K562 (cell line): Measurements from ENCODE around the gene HLTF. TPM values are rescaled to one million over a fixed set of nuclear protein-coding genes. Genes with fewer than 3 reads are reported as not detected.

Experiments used
- BCOR ChIP-seq: fragments of 450-650 bp; IDR thresholded peaks from 2 replicates; pipeline ENCODE4 v1.6.1; 2016
- DACH1 ChIP-seq: fragments of 450-650 bp; IDR thresholded peaks from 2 replicates; pipeline ENCODE4 v1.6.1; 2018; ENCODE audit not compliant: partially characterized antibody
- ESRRA ChIP-seq: fragments of 450-650 bp; IDR thresholded peaks from 2 replicates; pipeline ENCODE4 v1.6.1; 2014; ENCODE audit warnings: low read depth, mild to moderate bottlenecking, moderate library complexity, borderline replicate concordance
- FOXJ2 ChIP-seq: fragments of 200-800 bp; sonication (Bioruptor generic); IDR thresholded peaks from 2 replicates; pipeline ENCODE4 v1.6.1; 2016; ENCODE audit warnings: missing genetic modification characterization, missing compliant biosample characterization
- FOXK2 ChIP-seq, 2 experiments: fragments of 450-650 bp; IDR thresholded peaks in 1 of 2; conservative IDR thresholded peaks in 1 of 2; 2 replicates each; pipeline ENCODE4 v1.6.1; 2016; ENCODE audit warnings: low read depth in 2 of 2, mild to moderate bottlenecking in 1 of 2
- MTA3 ChIP-seq: fragments of 450-650 bp; formaldehyde crosslinking; IDR thresholded peaks from 2 replicates; pipeline ENCODE4 v1.6.1; 2017; ENCODE audit warnings: mild to moderate bottlenecking, borderline replicate concordance
- POLR2H ChIP-seq: IDR thresholded peaks from 2 replicates; pipeline ENCODE4 v1.6.1; 2016; ENCODE audit warnings: missing genetic modification characterization, low read depth, mild to moderate bottlenecking, control low read depth, missing compliant biosample characterization, moderate library complexity
- SETDB1 ChIP-seq: IDR thresholded peaks from one replicate; pipeline ENCODE4 v1.6.1; 2012; ENCODE audit warnings: low read length, control low read depth, inconsistent platforms
- TAF1 ChIP-seq: IDR thresholded peaks from 2 replicates; pipeline ENCODE4 v1.6.1; 2011; ENCODE audit warnings: mild to moderate bottlenecking, low read length, moderate library complexity; ENCODE audit not compliant: insufficient read depth, control insufficient read depth, severe bottlenecking; ENCODE audit errors: extremely low read depth
- TAF7 ChIP-seq: fragments of 450-650 bp; IDR thresholded peaks from 2 replicates; pipeline ENCODE4 v1.6.1; 2016; ENCODE audit warnings: missing genetic modification characterization, missing compliant biosample characterization
- TBP ChIP-seq: optimal IDR thresholded peaks from 2 replicates; pipeline ENCODE3; 2011; ENCODE audit warnings: low read depth, low read length, improper control_type of control experiment
- THAP7 ChIP-seq: fragments of 250-450 bp; sonication (Bioruptor Pico); IDR thresholded peaks from 2 replicates; pipeline ENCODE4 v1.5.0; 2021
- TRIM28 ChIP-seq: fragments of 450-650 bp; IDR thresholded peaks from 2 replicates; pipeline ENCODE4 v1.6.1; 2017
- ZBTB1 ChIP-seq: sonication (generic); formaldehyde crosslinking; IDR thresholded peaks from 2 replicates; pipeline ENCODE4 v1.8.1; 2023; ENCODE audit warnings: missing genetic modification reagents, low read depth, mild to moderate bottlenecking, borderline replicate concordance
- ZBTB11 ChIP-seq, 3 experiments: fragments of 200-800 bp in 1 of 3; fragments of 250-450 bp in 1 of 3; fragments of 450-650 bp in 1 of 3; sonication (Bioruptor Pico) in 1 of 3; sonication (Bioruptor generic) in 1 of 3; formaldehyde crosslinking in 1 of 3; IDR thresholded peaks; 2 replicates each; pipeline versions ENCODE4 v1.6.1 to v1.8.0; 2016 to 2022; ENCODE audit warnings: mild to moderate bottlenecking in 2 of 3, missing genetic modification characterization in 2 of 3, missing compliant biosample characterization in 1 of 3, moderate library complexity in 1 of 3
- ZC3H8 ChIP-seq: fragments of 450-650 bp; IDR thresholded peaks from 2 replicates; pipeline ENCODE4 v1.6.1; 2017
- ZEB2 ChIP-seq: fragments of 450-650 bp; IDR thresholded peaks from 2 replicates; pipeline ENCODE4 v1.6.1; 2016
- ZNF431 ChIP-seq: sonication (generic); formaldehyde crosslinking; IDR thresholded peaks from 2 replicates; pipeline ENCODE4 v1.8.0; 2022; ENCODE audit warnings: mild to moderate bottlenecking, missing genetic modification reagents
- ZZZ3 ChIP-seq: fragments of 450-650 bp; IDR thresholded peaks from 2 replicates; pipeline ENCODE4 v1.6.1; 2016; ENCODE audit warnings: antibody characterized with exemption, mild to moderate bottlenecking, moderate library complexity
- polyA plus RNA-seq, 8 experiments: library from polyadenylated mRNA; depleted of rRNA in 4 of 8; stranded (reverse) in 5 of 8; unstranded in 3 of 8; fragments of >200 nt; fragmentation: Nextera tagmentation in 2 of 8; fragmentation: Illumina TruSeq in 1 of 8; extraction: Ambion mirVana in 2 of 8; extraction: Trizol in 1 of 8; gene quantifications; 2 replicates each; pipeline versions ENCODE4 v1.2.1 to v1.2.3, GENCODE V29; 2011 to 2014; ENCODE audit warnings: inconsistent platforms in 1 of 8, missing spikeins in 1 of 8
- total RNA-seq, 7 experiments: library from RNA; depleted of rRNA in 6 of 7; stranded (reverse); fragments of >200 nt in 6 of 7; fragmentation: Illumina TruSeq in 2 of 7; extraction: Trizol in 2 of 7; gene quantifications; 2 replicates each; pipeline versions ENCODE4 v1.2.1 to v1.2.3, GENCODE V29; 2011 to 2021; ENCODE audit warnings: low replicate concordance in 1 of 7
- TF ChIP-seq, protein P1 (sequence below): fragments of 250-450 bp; sonication (Bioruptor Pico); IDR thresholded peaks from 2 replicates; pipeline ENCODE4 v1.4.0; 2020
- TF ChIP-seq, protein P2 (sequence below), 2 experiments: fragments of 200-800 bp in 1 of 2; sonication (Bioruptor generic) in 1 of 2; sonication (generic) in 1 of 2; formaldehyde crosslinking in 1 of 2; IDR thresholded peaks in 1 of 2; conservative IDR thresholded peaks in 1 of 2; 2 replicates each; pipeline versions ENCODE4 v1.5.0 to v1.6.1; 2016 to 2020; ENCODE audit warnings: missing compliant biosample characterization in 1 of 2, missing genetic modification characterization in 1 of 2, missing genetic modification reagents in 1 of 2

The HLTF gene
- total and polyA plus RNA-seq, 9 of the 15 experiments (the other 6 are each of a cell fraction or from before 2014, with no cell fraction given), result 35.1 to 82.4 (median 50.4) TPM

- TF ChIP-seq, protein P1, sequence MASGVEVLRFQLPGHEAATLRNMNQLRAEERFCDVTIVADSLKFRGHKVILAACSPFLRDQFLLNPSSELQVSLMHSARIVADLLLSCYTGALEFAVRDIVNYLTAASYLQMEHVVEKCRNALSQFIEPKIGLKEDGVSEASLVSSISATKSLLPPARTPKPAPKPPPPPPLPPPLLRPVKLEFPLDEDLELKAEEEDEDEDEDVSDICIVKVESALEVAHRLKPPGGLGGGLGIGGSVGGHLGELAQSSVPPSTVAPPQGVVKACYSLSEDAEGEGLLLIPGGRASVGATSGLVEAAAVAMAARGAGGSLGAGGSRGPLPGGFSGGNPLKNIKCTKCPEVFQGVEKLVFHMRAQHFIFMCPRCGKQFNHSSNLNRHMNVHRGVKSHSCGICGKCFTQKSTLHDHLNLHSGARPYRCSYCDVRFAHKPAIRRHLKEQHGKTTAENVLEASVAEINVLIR, result 0 out of 2 replicates have a peak, but pooled peaks have one; percentile 39
- TF ChIP-seq ZNF431 (CRISPR knock-in tag) (peak; percentile 83), ESRRA (no peak), MTA3 (peak; percentile 53; the same call in 1 of the 2 replicates), DACH1 (no peak), TBP (peak; percentile 68), ZBTB1 (CRISPR knock-in tag) (peak; percentile 59; the same call in 1 of the 2 replicates), ZBTB11 (CRISPR knock-in tag; IDR thresholded peaks at IDR 0.05) (0 out of 6 replicates have a peak, but pooled peaks of 1 of the 3 experiments have one; percentile 24), ZEB2 (no peak), POLR2H (tag) (peak; percentile 78), ZZZ3 (peak; percentile 78; the same call in 1 of the 2 replicates), TAF1 (peak; percentile 52), TAF7 (tag) (peak; percentile 52; the same call in 1 of the 2 replicates), FOXJ2 (tag) (0 out of 2 replicates have a peak, but pooled peaks have one; percentile 4), THAP7 (CRISPR knock-in tag) (no peak), BCOR (no peak), SETDB1 (no peak), FOXK2 (conservative IDR thresholded peaks at IDR 0.05 in 1 of 2, IDR thresholded peaks at IDR 0.05 in 1 of 2; ENCODE audit: low read depth in 2 of 2) (0 out of 4 replicates have a peak, but pooled peaks of 1 of the 2 experiments have one; percentile 23), ZC3H8 (no peak), TRIM28 (peak; percentile 40; the same call in 1 of the 2 replicates)
- TF ChIP-seq, protein P2, sequence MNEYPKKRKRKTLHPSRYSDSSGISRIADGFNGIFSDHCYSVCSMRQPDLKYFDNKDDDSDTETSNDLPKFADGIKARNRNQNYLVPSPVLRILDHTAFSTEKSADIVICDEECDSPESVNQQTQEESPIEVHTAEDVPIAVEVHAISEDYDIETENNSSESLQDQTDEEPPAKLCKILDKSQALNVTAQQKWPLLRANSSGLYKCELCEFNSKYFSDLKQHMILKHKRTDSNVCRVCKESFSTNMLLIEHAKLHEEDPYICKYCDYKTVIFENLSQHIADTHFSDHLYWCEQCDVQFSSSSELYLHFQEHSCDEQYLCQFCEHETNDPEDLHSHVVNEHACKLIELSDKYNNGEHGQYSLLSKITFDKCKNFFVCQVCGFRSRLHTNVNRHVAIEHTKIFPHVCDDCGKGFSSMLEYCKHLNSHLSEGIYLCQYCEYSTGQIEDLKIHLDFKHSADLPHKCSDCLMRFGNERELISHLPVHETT (CRISPR knock-in tag; conservative IDR thresholded peaks at IDR 0.05 in 1 of 2, IDR thresholded peaks at IDR 0.05 in 1 of 2), result peak in 1 of 2 experiments; percentile 79; a peak in 2 of 4 replicates
These were observed at the start of gene HLTF (continued) for GRCh38 chr3:149086232-149086988.
